GM23248 (cell line): ENCODE results near the gene SYTL2. TPM values are rescaled to one million over a fixed set of nuclear protein-coding genes. Genes with fewer than 3 reads are reported as not detected.

Experiments
- DNase-seq: peaks from one replicate; pipeline ENCODE4 v3.0.0-alpha.2; 2015
- H2AFZ ChIP-seq: fragments of 200-600 bp; sonication (generic); 2 replicates; pipeline ENCODE4 v1.6.1; 2016; ENCODE audit warnings: antibody characterized with exemption
- H3F3A ChIP-seq: fragments of 200-600 bp; sonication (generic); 2 replicates; pipeline ENCODE4 v1.6.1; 2016; ENCODE audit warnings: mild to moderate bottlenecking, antibody characterized with exemption, mixed run types; ENCODE audit not compliant: insufficient read depth
- H3K27ac ChIP-seq: fragments of 200-600 bp; sonication (generic); 2 replicates; pipeline ENCODE4 v1.5.1; 2016; ENCODE audit warnings: mild to moderate bottlenecking
- H3K27me3 ChIP-seq: fragments of 200-600 bp; sonication (generic); replicated peaks from 2 replicates; pipeline ENCODE4 v1.6.1; 2016; ENCODE audit warnings: mild to moderate bottlenecking; ENCODE audit not compliant: insufficient read depth
- H3K36me3 ChIP-seq: fragments of 200-600 bp; sonication (generic); 2 replicates; pipeline ENCODE4 v1.6.1; 2016; ENCODE audit warnings: low read depth, mild to moderate bottlenecking
- H3K4me1 ChIP-seq: fragments of 200-600 bp; sonication (generic); 2 replicates; pipeline ENCODE4 v1.6.1; 2016; ENCODE audit warnings: mild to moderate bottlenecking; ENCODE audit not compliant: insufficient read depth
- H3K4me2 ChIP-seq: fragments of 200-600 bp; sonication (generic); one replicate; pipeline ENCODE4 v1.6.1; 2016; ENCODE audit warnings: mild to moderate bottlenecking; ENCODE audit not compliant: unreplicated experiment
- H3K4me3 ChIP-seq: fragments of 200-600 bp; sonication (generic); 2 replicates; pipeline ENCODE4 v1.5.1; 2016; ENCODE audit warnings: mild to moderate bottlenecking
- H3K79me2 ChIP-seq: fragments of 200-600 bp; sonication (generic); 2 replicates; pipeline ENCODE4 v1.6.1; 2016; ENCODE audit warnings: mild to moderate bottlenecking; ENCODE audit not compliant: insufficient read depth
- H3K9ac ChIP-seq: fragments of 200-600 bp; sonication (generic); 2 replicates; pipeline ENCODE4 v1.6.1; 2016; ENCODE audit warnings: mild to moderate bottlenecking
- H3K9me2 ChIP-seq: fragments of 200-600 bp; sonication (generic); 2 replicates; pipeline ENCODE4 v1.6.1; 2016; ENCODE audit warnings: mixed run types, mild to moderate bottlenecking, moderate library complexity; ENCODE audit not compliant: insufficient read depth
- H3K9me3 ChIP-seq: fragments of 200-600 bp; sonication (generic); one replicate; pipeline ENCODE4 v1.6.1; 2017; ENCODE audit warnings: low read depth
- H4K20me1 ChIP-seq: fragments of 200-600 bp; sonication (generic); 2 replicates; pipeline ENCODE4 v1.6.0; 2016; ENCODE audit not compliant: insufficient read depth
- EZH2 ChIP-seq: fragments of 200-600 bp; sonication (generic); IDR thresholded peaks from 2 replicates; pipeline ENCODE4 v1.6.1; 2018; ENCODE audit warnings: antibody characterized with exemption, mild to moderate bottlenecking; ENCODE audit not compliant: insufficient read depth, poor library complexity, severe bottlenecking
- EZH2phosphoT487 ChIP-seq: fragments of 200-600 bp; sonication (generic); IDR thresholded peaks from 2 replicates; pipeline ENCODE4 v1.6.1; 2018; ENCODE audit warnings: antibody characterized with exemption, moderate library complexity, mild to moderate bottlenecking, low read depth; ENCODE audit not compliant: insufficient read depth
- WGBS, 2 experiments: methylation state at CpG; one replicate each; pipeline ENCODE4 v1.1.6; 2015 to 2017; ENCODE audit warnings: low lambda C conversion rate in 2 of 2, low coverage in 1 of 2; ENCODE audit errors: missing lambda C conversion rate in 2 of 2; 5-methylcytosine and 5-hydroxymethylcytosine counted together
- in situ Hi-C: fragments of 300-500 bp; cut with MboI; formaldehyde crosslinking; loops from 2 replicates; pipeline ENCODE4 v1.15.0; 2020
- polyA plus RNA-seq: library from polyadenylated mRNA; unstranded; fragments of >200 nt; fragmentation: Nextera tagmentation; extraction: Ambion mirVana; gene quantifications from 2 replicates; pipeline ENCODE4 v1.2.1, GENCODE V29; 2016
- total RNA-seq: library from RNA; depleted of rRNA; stranded (reverse); fragments of >200 nt; shearing (Covaris generic); gene quantifications from 2 replicates; pipeline ENCODE4 v1.2.3, GENCODE V29; 2014

SYTL2 gene
- total and polyA plus RNA-seq, 2 experiments from 2014 or later = 3.5 to 5.3 TPM

- H2AFZ ChIP-seq = no peak overlapping the region
- no peaks in the 10 kb centered on the region for H3K36me3 ChIP-seq
- no peaks in the 10 kb centered on the region for H3K9me2 ChIP-seq
- peaks cover 26% of the 10 kb centered on the region for H3K4me1 ChIP-seq
- no peak for DNase-seq
- no peaks in the 10 kb centered on the region for H4K20me1 ChIP-seq
- H3K27me3 ChIP-seq = no peaks in the 10 kb centered on the region
- in situ Hi-C loops = no loop called here
- H3K27ac ChIP-seq = no peak overlapping the region
- H3F3A ChIP-seq = peaks cover 23% of the 10 kb centered on the region
- H3K79me2 ChIP-seq = no peaks in the 10 kb centered on the region
- no peak overlapping the region for H3K4me3 ChIP-seq
- TF ChIP-seq EZH2phosphoT487 = no peak
- no peak for TF ChIP-seq EZH2
- H3K9me3 ChIP-seq = no peaks in the 10 kb centered on the region
- no peak overlapping the region for H3K9ac ChIP-seq
- no peak overlapping the region for H3K4me2 ChIP-seq
These were observed 20.1 kb upstream of the SYTL2 start for GRCh38 chr11:85831050-85831449.

DNA sequence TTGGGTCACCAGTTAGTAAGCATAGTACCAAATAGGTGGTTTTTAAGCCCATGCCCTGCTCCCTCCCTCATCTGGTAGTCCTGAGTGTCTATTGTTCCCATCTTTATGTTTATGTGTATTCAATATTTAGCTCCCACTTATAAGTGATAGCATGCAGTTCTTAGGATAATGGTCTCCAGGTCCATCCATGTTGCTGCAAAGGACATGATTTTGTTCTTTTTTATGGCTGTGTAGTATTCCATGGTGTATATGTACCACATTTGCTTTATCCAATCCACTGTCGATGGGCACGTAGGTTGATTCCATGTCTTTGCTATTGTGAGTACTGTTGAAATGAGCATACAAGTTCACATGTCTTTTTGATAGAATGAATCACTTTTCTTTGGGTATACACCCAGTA is 18.2 kb upstream of the SYTL2 start:
- Histone ChIP-seq H3K27me3 (no peaks in the 10 kb centered on the region), H3K4me2 (no peak overlapping the region), H3K36me3 (no peaks in the 10 kb centered on the region), H3K9me2 (no peaks in the 10 kb centered on the region), H3K79me2 (no peaks in the 10 kb centered on the region), H2AFZ (no peak overlapping the region), H3K4me1 (peaks cover 26% of the 10 kb centered on the region), H3K9me3 (no peaks in the 10 kb centered on the region), H4K20me1 (no peaks in the 10 kb centered on the region), H3K4me3 (no peak overlapping the region), H3K9ac (no peak overlapping the region), H3K27ac (no peak overlapping the region), H3F3A (peaks cover 23% of the 10 kb centered on the region)
- TF ChIP-seq EZH2 = no peak
- no peak for TF ChIP-seq EZH2phosphoT487
- in situ Hi-C loops = loop anchor here (10.0 kb wide), 1 partner anchor 144 kb away; the partner anchor contains the start of gene CCDC89
- no peak for DNase-seq
- 90 to 99% methylated on average over 2 of the region's 2 CpGs for WGBS, 2 experiments

DNA sequence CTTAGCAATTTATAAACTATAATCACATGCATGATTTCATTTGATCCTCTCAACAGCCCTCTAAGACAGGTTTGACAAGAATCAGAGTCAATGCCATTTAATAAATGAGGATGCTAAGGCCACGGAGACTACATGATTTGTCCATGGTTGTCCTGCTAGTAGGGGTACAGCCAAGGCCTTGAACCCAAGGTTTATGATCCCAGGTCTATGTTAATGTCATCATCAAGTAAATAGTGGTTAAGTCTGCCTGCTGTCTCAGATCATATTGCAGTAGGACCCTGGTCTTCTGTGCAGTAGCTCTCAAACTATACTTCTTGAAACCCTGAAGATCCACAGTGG is 17.7 kb upstream of the SYTL2 start:
- TF ChIP-seq EZH2phosphoT487 (no peak), EZH2 (no peak)
- peak overlapping the region; percentile 90 for H3K27ac ChIP-seq
- H3K79me2 ChIP-seq = no peaks in the 10 kb centered on the region
- H3F3A ChIP-seq = peaks cover 23% of the 10 kb centered on the region
- H3K27me3 ChIP-seq = no peaks in the 10 kb centered on the region
- 0 out of 2 replicates have a peak overlapping the region, but pooled peaks have one; percentile 13 for H3K4me3 ChIP-seq
- H3K9ac ChIP-seq = no peak overlapping the region
- no peaks in the 10 kb centered on the region for H4K20me1 ChIP-seq
- 0 to 3% methylated on average over 1 of the region's 1 CpG for WGBS, 2 experiments
- no peaks in the 10 kb centered on the region for H3K9me2 ChIP-seq
- peak overlapping the region; percentile 81 for H3K4me2 ChIP-seq
- no peaks in the 10 kb centered on the region for H3K36me3 ChIP-seq
- H3K9me3 ChIP-seq = no peaks in the 10 kb centered on the region
- peaks cover 26% of the 10 kb centered on the region for H3K4me1 ChIP-seq
- no peak for DNase-seq
- in situ Hi-C loops = loop anchor here (10.0 kb wide), 1 partner anchor 144 kb away; the partner anchor contains the start of gene CCDC89
- no peak overlapping the region for H2AFZ ChIP-seq

GRCh38 chr11:85827748-85828639 is 17.1 kb upstream of the SYTL2 start:
- H3K4me3 ChIP-seq = peak overlapping the region; percentile 13
- H3K4me2 ChIP-seq = peak overlapping the region; percentile 81
- H3F3A ChIP-seq = peaks cover 23% of the 10 kb centered on the region
- peak overlapping the region; percentile 7; the same call in 1 of the 2 replicates for H2AFZ ChIP-seq
- no peaks in the 10 kb centered on the region for H3K79me2 ChIP-seq
- 0% methylated on average over 2 of the region's 2 CpGs for WGBS, 2 experiments
- peaks cover 26% of the 10 kb centered on the region for H3K4me1 ChIP-seq
- in situ Hi-C loops = loop anchor here (10.0 kb wide), 1 partner anchor 143 kb away; the partner anchor contains the start of gene CCDC89
- no peaks in the 10 kb centered on the region for H3K9me2 ChIP-seq
- DNase-seq = peak; percentile 89
- H4K20me1 ChIP-seq = no peaks in the 10 kb centered on the region
- H3K9ac ChIP-seq = peak overlapping the region; percentile 66
- H3K36me3 ChIP-seq = no peaks in the 10 kb centered on the region
- no peaks in the 10 kb centered on the region for H3K27me3 ChIP-seq
- no peaks in the 10 kb centered on the region for H3K9me3 ChIP-seq
- TF ChIP-seq EZH2 = no peak
- TF ChIP-seq EZH2phosphoT487 = no peak
- H3K27ac ChIP-seq = peak overlapping the region; percentile 90
